Neural cell (in vitro differentiated cells): Measurements from ENCODE around the gene WDR70. TPM values are rescaled to one million over a fixed set of nuclear protein-coding genes. Genes with fewer than 3 reads are reported as not detected.

Experiments
- H2AFZ ChIP-seq: fragments of 200-600, 300-800 bp; sonication (generic), shearing (Covaris generic); 2 replicates; pipeline ENCODE4 v1.6.0; 2014; ENCODE audit warnings: low read depth, mild to moderate bottlenecking, antibody characterized with exemption, low read length, moderate library complexity
- H3F3A ChIP-seq: fragments of 200-600 bp; shearing (Covaris generic); 2 replicates; pipeline ENCODE4 v1.6.1; 2016; ENCODE audit warnings: mild to moderate bottlenecking, moderate library complexity, mixed read lengths, antibody characterized with exemption, low read length; ENCODE audit not compliant: insufficient read depth, poor library complexity, severe bottlenecking
- H3K27ac ChIP-seq: fragments of 200-600, 300-800 bp; sonication (generic), shearing (Covaris generic); 2 replicates; pipeline ENCODE4 v1.5.1; 2014; ENCODE audit warnings: mild to moderate bottlenecking, low read length, moderate library complexity
- H3K27me3 ChIP-seq: fragments of 300-800, 200-600 bp; sonication (generic), shearing (Covaris generic); 2 replicates; pipeline ENCODE4 v1.6.0; 2014; ENCODE audit warnings: mild to moderate bottlenecking, low read depth, low read length, moderate library complexity; ENCODE audit not compliant: insufficient read depth
- H3K36me3 ChIP-seq: fragments of 300-800, 200-600 bp; sonication (generic), shearing (Covaris generic); 2 replicates; pipeline ENCODE4 v1.5.1; 2014; ENCODE audit warnings: mild to moderate bottlenecking, antibody characterized with exemption, low read length, moderate library complexity; ENCODE audit not compliant: insufficient read depth
- H3K4me2 ChIP-seq: fragments of 300-800, 200-600 bp; sonication (generic), shearing (Covaris generic); 2 replicates; pipeline ENCODE4 v1.6.0; 2014; ENCODE audit warnings: mild to moderate bottlenecking, low read length
- H3K4me3 ChIP-seq: fragments of 300-800, 200-600 bp; sonication (generic), shearing (Covaris generic); 2 replicates; pipeline ENCODE4 v1.5.1; 2014; ENCODE audit warnings: mild to moderate bottlenecking, low read length, moderate library complexity
- H3K79me2 ChIP-seq: fragments of 200-600 bp; shearing (Covaris generic); replicated peaks from 2 replicates; pipeline ENCODE4 v1.6.0; 2014; ENCODE audit warnings: mild to moderate bottlenecking, low read length, moderate library complexity; ENCODE audit not compliant: insufficient read depth
- H3K9ac ChIP-seq: fragments of 300-800, 200-600 bp; sonication (generic), shearing (Covaris generic); 2 replicates; pipeline ENCODE4 v1.6.1; 2016; ENCODE audit warnings: mild to moderate bottlenecking, low read length, mixed read lengths
- H3K9me2 ChIP-seq: fragments of 200-600 bp; shearing (Covaris generic); 2 replicates; pipeline ENCODE4 v1.6.1; 2016; ENCODE audit warnings: mild to moderate bottlenecking, low read length, mixed read lengths; ENCODE audit not compliant: insufficient read depth
- H3K9me3 ChIP-seq: fragments of 200-600, 300-800 bp; sonication (generic), shearing (Covaris generic); 2 replicates; pipeline ENCODE4 v1.6.1; 2016; ENCODE audit warnings: mild to moderate bottlenecking, mixed run types, low read length, moderate library complexity, mixed read lengths
- H4K20me1 ChIP-seq: fragments of 200-600 bp; shearing (Covaris generic); 2 replicates; pipeline ENCODE4 v1.6.1; 2016; ENCODE audit warnings: mild to moderate bottlenecking, mixed run types; ENCODE audit not compliant: insufficient read depth
- CTCF ChIP-seq: fragments of 450-650 bp; IDR thresholded peaks from 2 replicates; pipeline ENCODE4 v1.5.1; 2014; ENCODE audit warnings: antibody characterized with exemption, mild to moderate bottlenecking, moderate library complexity; ENCODE audit not compliant: poor library complexity, severe bottlenecking
- EP300 ChIP-seq: fragments of 450-650 bp; conservative IDR thresholded peaks from 2 replicates; pipeline ENCODE4 v1.6.1; 2014; ENCODE audit warnings: antibody characterized with exemption, mild to moderate bottlenecking, moderate library complexity; ENCODE audit not compliant: poor library complexity, severe bottlenecking
- EZH2 ChIP-seq: fragments of 200-600, 300-800 bp; shearing (Covaris generic), sonication (generic); IDR thresholded peaks from 2 replicates; pipeline ENCODE4 v1.6.1; 2014; ENCODE audit warnings: antibody characterized with exemption, low read length, borderline replicate concordance, mild to moderate bottlenecking; ENCODE audit not compliant: insufficient read depth, poor library complexity, severe bottlenecking
- MXI1 ChIP-seq: fragments of 450-650 bp; conservative IDR thresholded peaks from 2 replicates; pipeline ENCODE4 v1.6.1; 2014; ENCODE audit warnings: antibody characterized with exemption, mild to moderate bottlenecking; ENCODE audit not compliant: poor library complexity, severe bottlenecking
- POLR2AphosphoS5 ChIP-seq: IDR thresholded peaks from 2 replicates; pipeline ENCODE4 v1.6.1; 2012
- RAD21 ChIP-seq: fragments of 450-650 bp; conservative IDR thresholded peaks from 2 replicates; pipeline ENCODE4 v1.6.1; 2014; ENCODE audit warnings: antibody characterized with exemption, mild to moderate bottlenecking, moderate library complexity
- SMC3 ChIP-seq: fragments of 450-650 bp; conservative IDR thresholded peaks from 2 replicates; pipeline ENCODE4 v1.6.1; 2014; ENCODE audit warnings: antibody characterized with exemption, mild to moderate bottlenecking, moderate library complexity; ENCODE audit not compliant: poor library complexity
- TAF1 ChIP-seq: IDR thresholded peaks from 2 replicates; pipeline ENCODE4 v1.6.1; 2012; ENCODE audit warnings: low read depth
- polyA plus RNA-seq: library from polyadenylated mRNA; depleted of rRNA; stranded (reverse); fragments of >200 nt; gene quantifications from 2 replicates; pipeline ENCODE4 v1.2.3, GENCODE V29; 2014
- TF ChIP-seq, protein P1 (sequence below): IDR thresholded peaks from 2 replicates; pipeline ENCODE4 v1.6.1; 2012; ENCODE audit warnings: borderline replicate concordance

WDR70 gene
- polyA plus RNA-seq, 1 donor from 2014 or later = 40.9 TPM

DNA sequence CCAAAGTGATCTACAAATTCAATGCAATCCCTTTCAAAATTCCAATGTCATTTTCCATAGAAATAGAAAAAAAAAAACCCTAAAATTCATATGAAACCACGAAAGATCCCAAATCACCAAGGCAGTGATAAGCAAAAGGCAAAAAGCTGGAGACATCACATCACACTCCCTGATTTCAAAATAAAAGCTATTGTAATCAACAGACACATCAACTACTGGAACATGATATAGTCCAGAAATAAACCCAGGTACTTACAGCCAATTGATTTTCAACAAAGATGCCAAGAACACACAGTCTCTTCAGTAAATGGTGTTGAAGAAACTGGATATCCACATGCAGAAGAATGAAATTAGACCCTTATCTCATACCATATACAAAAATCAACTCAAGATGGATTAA is 224.0 kb downstream of the WDR70 start:
- no peak overlapping the region for H3K9ac ChIP-seq
- no peak overlapping the region for H3K27ac ChIP-seq
- no peaks in the 10 kb centered on the region for H3K79me2 ChIP-seq
- H3K36me3 ChIP-seq = no peaks in the 10 kb centered on the region
- TF ChIP-seq CTCF (no peak), EP300 (no peak), POLR2AphosphoS5 (no peak)
- TF ChIP-seq, protein P1, sequence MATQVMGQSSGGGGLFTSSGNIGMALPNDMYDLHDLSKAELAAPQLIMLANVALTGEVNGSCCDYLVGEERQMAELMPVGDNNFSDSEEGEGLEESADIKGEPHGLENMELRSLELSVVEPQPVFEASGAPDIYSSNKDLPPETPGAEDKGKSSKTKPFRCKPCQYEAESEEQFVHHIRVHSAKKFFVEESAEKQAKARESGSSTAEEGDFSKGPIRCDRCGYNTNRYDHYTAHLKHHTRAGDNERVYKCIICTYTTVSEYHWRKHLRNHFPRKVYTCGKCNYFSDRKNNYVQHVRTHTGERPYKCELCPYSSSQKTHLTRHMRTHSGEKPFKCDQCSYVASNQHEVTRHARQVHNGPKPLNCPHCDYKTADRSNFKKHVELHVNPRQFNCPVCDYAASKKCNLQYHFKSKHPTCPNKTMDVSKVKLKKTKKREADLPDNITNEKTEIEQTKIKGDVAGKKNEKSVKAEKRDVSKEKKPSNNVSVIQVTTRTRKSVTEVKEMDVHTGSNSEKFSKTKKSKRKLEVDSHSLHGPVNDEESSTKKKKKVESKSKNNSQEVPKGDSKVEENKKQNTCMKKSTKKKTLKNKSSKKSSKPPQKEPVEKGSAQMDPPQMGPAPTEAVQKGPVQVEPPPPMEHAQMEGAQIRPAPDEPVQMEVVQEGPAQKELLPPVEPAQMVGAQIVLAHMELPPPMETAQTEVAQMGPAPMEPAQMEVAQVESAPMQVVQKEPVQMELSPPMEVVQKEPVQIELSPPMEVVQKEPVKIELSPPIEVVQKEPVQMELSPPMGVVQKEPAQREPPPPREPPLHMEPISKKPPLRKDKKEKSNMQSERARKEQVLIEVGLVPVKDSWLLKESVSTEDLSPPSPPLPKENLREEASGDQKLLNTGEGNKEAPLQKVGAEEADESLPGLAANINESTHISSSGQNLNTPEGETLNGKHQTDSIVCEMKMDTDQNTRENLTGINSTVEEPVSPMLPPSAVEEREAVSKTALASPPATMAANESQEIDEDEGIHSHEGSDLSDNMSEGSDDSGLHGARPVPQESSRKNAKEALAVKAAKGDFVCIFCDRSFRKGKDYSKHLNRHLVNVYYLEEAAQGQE = no peak
- H3K27me3 ChIP-seq = no peaks in the 10 kb centered on the region
- H3K4me3 ChIP-seq = no peak overlapping the region
- H3F3A ChIP-seq = no peaks in the 10 kb centered on the region
- H3K9me3 ChIP-seq = no peaks in the 10 kb centered on the region
- H3K9me2 ChIP-seq = no peaks in the 10 kb centered on the region
- no peaks in the 10 kb centered on the region for H4K20me1 ChIP-seq
- H3K4me2 ChIP-seq = no peak overlapping the region
- H2AFZ ChIP-seq = no peak overlapping the region

- Histone ChIP-seq H3K27ac (no peak overlapping the region), H3K9me3 (no peaks in the 10 kb centered on the region), H3K4me3 (no peak overlapping the region), H3F3A (no peaks in the 10 kb centered on the region), H3K4me2 (no peak overlapping the region), H3K79me2 (no peaks in the 10 kb centered on the region), H3K9me2 (no peaks in the 10 kb centered on the region), H3K27me3 (no peaks in the 10 kb centered on the region), H4K20me1 (no peaks in the 10 kb centered on the region), H2AFZ (no peak overlapping the region), H3K36me3 (no peaks in the 10 kb centered on the region), H3K9ac (no peak overlapping the region)
- TF ChIP-seq POLR2AphosphoS5 (no peak), SMC3 (no peak), RAD21 (no peak), TAF1 (no peak), CTCF (no peak), EP300 (no peak), MXI1 (no peak), EZH2 (no peak)
- TF ChIP-seq, protein P1 = no peak
Measured at GRCh38 chr5:37604290-37604689, 225.2 kb downstream of the WDR70 start.
